COR-L47 (cell line): Measurements from ENCODE around the gene CERK.
"Not testable (repeated sequence)": the region's sequence is repeated elsewhere in the genome, so short reads cannot be mapped to it uniquely, and the experiment has no call there.

Source experiments
- DNase-seq: peaks from one replicate; lab custom pipeline; 2025; lab: John Stamatoyannopoulos, UW

The CERK gene

GRCh38 chr22:46646531-46647215 lies 91.4 kb downstream of the CERK start:
- no peak for DNase-seq

- not testable (repeated sequence) for DNase-seq
These were observed 95.1 kb downstream of the CERK start for GRCh38 chr22:46642840-46643480.

GRCh38 chr22:46641811-46642266 lies 96.2 kb downstream of the CERK start:
- DNase-seq: no peak

- DNase-seq: no peak
These were observed 97.6 kb downstream of the CERK start for GRCh38 chr22:46640293-46641055.

- DNase-seq: no peak
These were observed 98.2 kb downstream of the CERK start for GRCh38 chr22:46639843-46640242.

- no peak for DNase-seq
These were observed 99.2 kb downstream of the CERK start for GRCh38 chr22:46638601-46639431.

GRCh38 chr22:46637711-46638600 lies 100.1 kb downstream of the CERK start:
- no peak for DNase-seq

- no peak for DNase-seq
These were observed 101.6 kb downstream of the CERK start for GRCh38 chr22:46636221-46637002.

GRCh38 chr22:46635756-46636155 lies 102.3 kb downstream of the CERK start:
- DNase-seq: no peak

GRCh38 chr22:46634973-46635685 lies 102.9 kb downstream of the CERK start:
- not testable (repeated sequence) for DNase-seq
